HG02588 (cell line): ENCODE data around the gene SMCHD1.
A peak's percentile ranks its signal among the peaks of the same experiment; 100 is the strongest.
"Not testable (repeated sequence)": the region's sequence is repeated elsewhere in the genome, so short reads cannot be mapped to it uniquely, and the experiment has no call there.

Source experiments
- ATAC-seq: cut with Tn5 transposase; IDR thresholded peaks from one replicate; pipeline ENCODE4 v1.9.1; 2021; ENCODE audit warnings: mild to moderate bottlenecking, moderate library complexity; ENCODE audit not compliant: unreplicated experiment

SMCHD1 gene

DNA sequence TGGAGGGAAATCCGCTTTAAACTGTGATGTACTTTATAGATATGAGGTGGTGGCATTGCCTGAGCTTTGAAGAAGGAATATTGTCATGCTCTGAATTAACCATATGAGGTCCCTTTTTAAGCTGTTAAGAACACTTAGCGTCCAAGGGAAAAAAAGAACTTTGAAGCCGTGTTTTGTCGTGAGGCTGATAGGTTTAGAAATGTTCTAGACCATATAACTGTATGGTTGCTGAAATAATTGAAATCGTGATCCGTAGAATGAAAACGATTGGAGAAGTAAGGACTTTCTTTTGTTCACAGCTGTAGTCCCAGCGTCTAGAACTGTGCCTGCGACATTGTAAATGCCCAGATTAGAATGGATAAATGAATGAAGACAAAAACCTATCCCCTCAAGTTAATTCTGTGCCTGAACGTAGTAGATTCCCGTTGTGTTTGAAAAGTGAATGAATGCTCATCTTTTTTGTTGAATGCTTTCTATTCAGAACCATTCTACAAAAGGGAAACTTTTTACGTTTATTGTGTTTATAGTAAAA lies 1.5 kb downstream of the SMCHD1 start:
- no peak for ATAC-seq

GRCh38 chr18:2657788-2658458 lies 2.4 kb downstream of the SMCHD1 start:
- ATAC-seq = no peak

- not testable (repeated sequence) for ATAC-seq
Observed at GRCh38 chr18:2660849-2661248, 5.3 kb downstream of the SMCHD1 start.

DNA sequence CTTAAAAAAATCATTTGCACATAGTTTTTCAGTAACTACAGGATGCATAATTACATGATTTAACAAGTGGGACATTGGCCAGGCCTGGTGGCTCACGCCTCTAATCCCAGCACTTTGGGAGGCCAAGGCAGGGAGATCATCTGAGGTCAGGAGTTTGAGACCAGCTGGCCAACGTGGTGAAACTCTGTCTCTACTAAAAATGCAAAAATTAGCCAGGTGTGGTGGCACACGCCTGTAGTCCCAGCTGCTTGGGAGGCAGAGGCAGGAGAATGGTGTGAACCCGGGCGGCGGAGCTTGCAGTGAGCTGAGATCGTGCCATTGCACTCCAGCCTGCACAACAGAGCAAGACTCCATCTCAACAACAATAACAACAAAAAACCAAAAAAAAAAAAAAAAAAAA lies 6.8 kb downstream of the SMCHD1 start:
- ATAC-seq = not testable (repeated sequence)

GRCh38 chr18:2662990-2663389 lies 7.5 kb downstream of the SMCHD1 start:
- no peak for ATAC-seq

GRCh38 chr18:2672410-2672809 lies 16.9 kb downstream of the SMCHD1 start:
- no peak for ATAC-seq

- ATAC-seq = no peak
Observed at GRCh38 chr18:2672872-2673271, 17.3 kb downstream of the SMCHD1 start.

DNA sequence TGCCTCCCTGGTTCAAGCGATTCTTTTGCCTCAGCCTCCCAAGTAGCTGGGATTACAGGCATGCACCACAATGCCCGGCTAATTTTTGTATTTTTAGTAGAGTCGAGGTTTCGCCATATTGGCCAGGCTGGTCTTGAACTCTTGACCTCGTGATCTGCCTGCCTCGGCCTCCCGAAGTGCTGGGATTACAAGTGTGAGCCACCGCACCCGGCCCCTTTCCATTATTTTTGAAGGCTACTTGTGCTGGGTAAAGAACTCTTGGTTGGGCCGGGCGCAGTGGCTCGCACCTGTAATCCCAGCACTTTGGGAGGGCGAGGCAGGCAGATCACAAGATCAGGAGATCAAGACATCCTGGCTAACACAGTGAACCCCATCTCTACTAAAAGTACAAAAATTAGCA lies 23.4 kb downstream of the SMCHD1 start:
- not testable (repeated sequence) for ATAC-seq

DNA sequence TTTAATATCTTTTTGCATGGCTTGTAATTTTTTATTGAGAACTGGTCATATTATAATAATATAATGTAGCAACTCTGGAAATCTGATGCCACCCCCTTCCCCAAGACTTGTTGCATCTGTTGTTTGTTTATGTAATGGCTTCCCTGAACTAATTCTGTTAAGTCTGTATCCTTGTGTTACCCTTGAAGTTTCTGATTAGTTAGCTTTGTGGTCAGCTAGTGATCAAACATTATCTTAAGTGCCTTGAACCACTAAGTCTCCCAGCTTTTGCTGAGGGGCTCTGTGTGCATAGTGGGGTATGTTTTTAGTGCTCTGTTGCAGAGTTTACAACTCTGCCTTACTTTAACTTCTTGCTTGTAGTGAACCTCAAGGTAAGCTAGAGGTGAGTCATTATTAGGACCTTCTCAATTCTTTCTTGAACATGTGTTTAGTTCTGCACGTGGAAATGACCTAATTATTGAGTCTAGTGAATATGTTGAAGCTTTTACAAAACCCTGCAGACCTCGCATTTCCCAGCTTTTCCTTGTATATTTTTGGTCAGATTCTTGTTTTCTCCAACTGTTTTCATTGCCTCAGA lies 24.8 kb downstream of the SMCHD1 start:
- no peak for ATAC-seq

GRCh38 chr18:2681993-2682603 lies 26.6 kb downstream of the SMCHD1 start:
- no peak for ATAC-seq

GRCh38 chr18:2683055-2683454 lies 27.5 kb downstream of the SMCHD1 start:
- no peak for ATAC-seq

DNA sequence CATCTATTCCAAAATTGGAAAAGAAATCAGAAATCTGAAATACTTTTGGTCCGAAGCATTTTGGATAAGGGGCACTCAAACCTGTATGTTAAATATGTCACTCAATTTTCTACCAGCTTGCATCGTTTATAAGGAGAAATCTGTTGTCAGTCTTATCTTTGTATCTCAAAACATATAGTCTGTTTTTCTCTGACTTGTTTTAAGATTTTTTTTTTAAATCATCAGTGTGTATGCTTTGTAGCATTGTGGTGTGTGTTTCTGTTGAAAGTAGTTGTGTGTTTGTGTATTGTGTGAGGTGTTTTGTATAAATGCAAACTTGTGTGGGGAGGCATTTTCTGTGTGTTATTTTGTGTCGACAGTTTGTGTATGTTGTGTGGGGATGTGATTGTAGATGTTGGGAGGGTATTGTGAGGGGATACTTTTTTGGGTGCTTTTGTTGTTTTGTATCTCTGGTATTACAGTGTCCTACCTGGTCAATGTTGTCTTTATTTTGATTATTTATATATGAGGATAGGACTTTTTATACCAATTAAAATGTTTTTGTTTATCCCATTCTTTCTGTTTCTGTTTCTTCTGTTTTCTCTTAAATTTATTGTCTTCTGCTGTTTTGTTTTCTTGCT lies 30.9 kb downstream of the SMCHD1 start:
- no peak for ATAC-seq

DNA sequence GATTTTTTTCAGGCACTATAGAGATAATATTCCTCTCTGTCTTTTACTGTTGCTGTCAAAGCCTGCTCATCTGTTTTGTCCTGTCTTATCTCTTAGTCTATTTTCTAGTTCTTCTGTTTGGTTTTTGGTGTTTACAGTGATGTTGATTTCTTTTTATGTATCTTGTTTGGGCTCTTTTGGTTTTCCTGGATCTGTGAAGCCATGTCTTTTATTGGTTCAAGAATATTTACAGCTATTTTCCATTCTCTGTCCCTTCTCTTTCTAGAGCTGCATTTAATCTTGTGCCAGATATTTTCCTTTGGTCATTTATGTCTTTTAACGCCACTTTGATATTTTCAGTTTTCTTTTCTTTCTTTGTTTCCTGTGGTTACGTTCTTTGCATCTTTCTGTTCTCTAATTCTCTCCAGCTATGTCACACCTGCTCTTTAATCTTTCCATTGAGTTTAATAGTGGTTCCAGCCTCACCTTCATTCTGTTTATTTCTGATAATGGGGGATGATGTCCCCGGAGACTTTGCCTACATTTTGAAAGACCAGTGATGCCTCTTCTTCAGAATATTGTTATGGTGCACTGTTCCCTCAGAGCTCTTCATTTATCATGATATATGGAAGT lies 32.0 kb downstream of the SMCHD1 start:
- peak; percentile 65 for ATAC-seq

- ATAC-seq = no peak
Observed at GRCh38 chr18:2692508-2692907, 37.0 kb downstream of the SMCHD1 start.

DNA sequence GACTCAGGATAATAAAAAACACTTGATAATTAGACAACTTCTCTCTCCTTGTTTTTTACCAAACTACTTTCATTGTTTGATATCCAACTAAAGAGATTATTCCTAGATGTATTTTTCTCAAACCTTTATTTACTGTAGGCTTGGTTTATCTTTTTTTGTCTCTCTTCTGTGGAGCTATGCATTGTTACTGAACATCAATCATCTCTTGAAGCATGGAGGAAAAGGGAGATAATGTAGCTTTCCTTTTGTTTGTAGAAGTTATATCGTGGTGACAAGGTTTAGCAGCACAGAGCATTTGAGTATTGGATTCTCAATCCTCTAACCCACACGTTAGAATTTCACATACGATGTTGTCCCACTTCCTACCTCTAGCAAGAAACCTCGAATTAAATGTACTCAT lies 41.7 kb downstream of the SMCHD1 start:
- no peak for ATAC-seq

GRCh38 chr18:2699001-2699400 lies 43.5 kb downstream of the SMCHD1 start:
- no peak for ATAC-seq

DNA sequence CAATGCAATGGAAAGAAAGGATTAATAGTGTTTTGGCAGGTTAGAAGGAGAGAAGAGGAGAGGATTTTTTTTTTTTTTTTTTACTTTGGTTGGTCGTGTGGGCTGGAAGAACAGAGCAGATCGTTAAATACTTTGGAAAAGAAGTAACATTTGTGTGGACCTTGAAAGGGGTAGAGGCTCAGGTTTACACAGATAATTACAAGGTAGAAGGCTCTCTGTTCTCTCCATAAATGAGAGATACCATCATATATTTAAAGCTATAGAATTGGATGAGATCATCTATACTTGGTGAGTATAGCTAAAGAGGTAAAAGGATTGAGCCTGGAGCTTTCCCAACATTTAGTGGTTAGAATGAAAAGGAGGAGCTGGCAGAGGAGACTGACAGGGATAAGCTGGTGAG lies 49.0 kb downstream of the SMCHD1 start:
- ATAC-seq = no peak

- no peak for ATAC-seq
Observed at GRCh38 chr18:2706903-2707302, 51.4 kb downstream of the SMCHD1 start.

GRCh38 chr18:2707551-2708168 lies 52.1 kb downstream of the SMCHD1 start:
- ATAC-seq = no peak

DNA sequence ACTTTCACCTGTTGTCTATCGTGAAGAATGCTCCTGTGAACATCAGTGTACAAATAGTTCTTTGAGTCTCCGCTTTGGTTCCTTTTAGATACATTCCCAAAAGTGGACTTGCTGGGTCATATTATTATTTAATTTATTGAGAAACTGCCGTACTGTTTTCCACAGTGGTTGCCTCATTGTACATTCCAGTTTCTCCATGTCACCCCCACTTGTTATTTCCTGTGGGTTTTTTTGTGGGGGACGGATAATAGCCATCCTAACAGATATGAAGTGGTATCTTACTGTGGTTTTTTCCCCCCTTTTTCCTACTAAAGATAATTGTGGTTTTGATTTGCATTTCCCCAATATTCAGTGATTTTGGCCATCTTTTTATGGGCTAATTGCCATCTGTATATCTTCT lies 53.8 kb downstream of the SMCHD1 start:
- ATAC-seq = no peak

GRCh38 chr18:2714140-2714539 lies 58.6 kb downstream of the SMCHD1 start:
- ATAC-seq = no peak
